K562 (cell line): ENCODE measurements around the gene LRRTM1. TPM values are rescaled to one million over a fixed set of nuclear protein-coding genes. Genes with fewer than 3 reads are reported as not detected.

Experiments
- ZNF133 ChIP-seq: fragments of 250-450 bp; sonication (Bioruptor Pico); IDR thresholded peaks from 2 replicates; pipeline ENCODE4 v1.4.0; 2020; ENCODE audit warnings: mild to moderate bottlenecking
- polyA plus RNA-seq, 8 experiments: library from polyadenylated mRNA; depleted of rRNA in 4 of 8; stranded (reverse) in 5 of 8; unstranded in 3 of 8; fragments of >200 nt; fragmentation: Nextera tagmentation in 2 of 8; fragmentation: Illumina TruSeq in 1 of 8; extraction: Ambion mirVana in 2 of 8; extraction: Trizol in 1 of 8; gene quantifications; 2 replicates each; pipeline versions ENCODE4 v1.2.1 to v1.2.3, GENCODE V29; 2011 to 2014; ENCODE audit warnings: inconsistent platforms in 1 of 8, missing spikeins in 1 of 8
- total RNA-seq, 7 experiments: library from RNA; depleted of rRNA in 6 of 7; stranded (reverse); fragments of >200 nt in 6 of 7; fragmentation: Illumina TruSeq in 2 of 7; extraction: Trizol in 2 of 7; gene quantifications; 2 replicates each; pipeline versions ENCODE4 v1.2.1 to v1.2.3, GENCODE V29; 2011 to 2021; ENCODE audit warnings: low replicate concordance in 1 of 7
- TF ChIP-seq, protein P1 (sequence below): fragments of 450-650 bp; IDR thresholded peaks from 2 replicates; pipeline ENCODE4 v1.6.1; 2016; ENCODE audit warnings: low read depth, mild to moderate bottlenecking, moderate library complexity
- TF ChIP-seq, protein P2 (sequence below): fragments of 450-650 bp; IDR thresholded peaks from 2 replicates; pipeline ENCODE4 v1.6.1; 2014; ENCODE audit warnings: low read depth, mild to moderate bottlenecking, moderate library complexity, borderline replicate concordance
- TF ChIP-seq, protein P3 (sequence below): fragments of 450-650 bp; IDR thresholded peaks from 2 replicates; pipeline ENCODE4 v1.6.1; 2016
- TF ChIP-seq, protein P4 (sequence below): sonication (generic); formaldehyde crosslinking; IDR thresholded peaks from 2 replicates; pipeline ENCODE4 v1.8.0; 2022; ENCODE audit warnings: mild to moderate bottlenecking, missing genetic modification reagents
- TF ChIP-seq, protein P5 (sequence below): IDR thresholded peaks from 2 replicates; pipeline ENCODE4 v1.6.1; 2011; ENCODE audit warnings: borderline replicate concordance, low read depth, mild to moderate bottlenecking, moderate library complexity, low read length; ENCODE audit not compliant: insufficient read depth, poor library complexity, severe bottlenecking

The LRRTM1 gene
- total and polyA plus RNA-seq, 9 of the 15 experiments (the other 6 are each of a cell fraction or from before 2014, with no cell fraction given) = 0.07 to 0.33 (median 0.11) TPM; not detected in 6

DNA sequence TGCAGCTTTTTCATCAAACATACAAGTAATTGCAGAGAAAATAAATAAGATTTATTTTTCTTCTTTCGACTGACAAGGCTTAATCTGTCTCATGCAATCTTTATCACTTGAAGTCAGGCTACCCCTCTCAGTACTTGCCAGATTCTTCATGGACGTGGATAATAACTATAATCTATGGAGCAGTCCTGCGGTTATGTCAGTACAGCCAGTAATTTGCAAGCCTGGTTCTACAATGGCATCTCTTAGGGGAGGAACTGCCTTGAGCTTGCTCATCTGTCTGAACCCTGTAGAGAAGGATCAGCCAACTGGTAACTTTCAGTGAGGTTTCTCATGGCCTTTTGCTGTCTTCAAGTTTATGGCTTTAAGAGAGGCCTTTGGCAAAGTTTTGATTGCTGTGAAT, 35.5 kb upstream of the LRRTM1 start (continued):
- TF ChIP-seq, protein P1, sequence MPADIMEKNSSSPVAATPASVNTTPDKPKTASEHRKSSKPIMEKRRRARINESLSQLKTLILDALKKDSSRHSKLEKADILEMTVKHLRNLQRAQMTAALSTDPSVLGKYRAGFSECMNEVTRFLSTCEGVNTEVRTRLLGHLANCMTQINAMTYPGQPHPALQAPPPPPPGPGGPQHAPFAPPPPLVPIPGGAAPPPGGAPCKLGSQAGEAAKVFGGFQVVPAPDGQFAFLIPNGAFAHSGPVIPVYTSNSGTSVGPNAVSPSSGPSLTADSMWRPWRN = no peak
- TF ChIP-seq, protein P2, sequence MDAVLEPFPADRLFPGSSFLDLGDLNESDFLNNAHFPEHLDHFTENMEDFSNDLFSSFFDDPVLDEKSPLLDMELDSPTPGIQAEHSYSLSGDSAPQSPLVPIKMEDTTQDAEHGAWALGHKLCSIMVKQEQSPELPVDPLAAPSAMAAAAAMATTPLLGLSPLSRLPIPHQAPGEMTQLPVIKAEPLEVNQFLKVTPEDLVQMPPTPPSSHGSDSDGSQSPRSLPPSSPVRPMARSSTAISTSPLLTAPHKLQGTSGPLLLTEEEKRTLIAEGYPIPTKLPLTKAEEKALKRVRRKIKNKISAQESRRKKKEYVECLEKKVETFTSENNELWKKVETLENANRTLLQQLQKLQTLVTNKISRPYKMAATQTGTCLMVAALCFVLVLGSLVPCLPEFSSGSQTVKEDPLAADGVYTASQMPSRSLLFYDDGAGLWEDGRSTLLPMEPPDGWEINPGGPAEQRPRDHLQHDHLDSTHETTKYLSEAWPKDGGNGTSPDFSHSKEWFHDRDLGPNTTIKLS = no peak
- TF ChIP-seq, protein P3, sequence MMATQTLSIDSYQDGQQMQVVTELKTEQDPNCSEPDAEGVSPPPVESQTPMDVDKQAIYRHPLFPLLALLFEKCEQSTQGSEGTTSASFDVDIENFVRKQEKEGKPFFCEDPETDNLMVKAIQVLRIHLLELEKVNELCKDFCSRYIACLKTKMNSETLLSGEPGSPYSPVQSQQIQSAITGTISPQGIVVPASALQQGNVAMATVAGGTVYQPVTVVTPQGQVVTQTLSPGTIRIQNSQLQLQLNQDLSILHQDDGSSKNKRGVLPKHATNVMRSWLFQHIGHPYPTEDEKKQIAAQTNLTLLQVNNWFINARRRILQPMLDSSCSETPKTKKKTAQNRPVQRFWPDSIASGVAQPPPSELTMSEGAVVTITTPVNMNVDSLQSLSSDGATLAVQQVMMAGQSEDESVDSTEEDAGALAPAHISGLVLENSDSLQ = no peak
- no peak for TF ChIP-seq ZNF133 (CRISPR knock-in tag)
- TF ChIP-seq, protein P4, sequence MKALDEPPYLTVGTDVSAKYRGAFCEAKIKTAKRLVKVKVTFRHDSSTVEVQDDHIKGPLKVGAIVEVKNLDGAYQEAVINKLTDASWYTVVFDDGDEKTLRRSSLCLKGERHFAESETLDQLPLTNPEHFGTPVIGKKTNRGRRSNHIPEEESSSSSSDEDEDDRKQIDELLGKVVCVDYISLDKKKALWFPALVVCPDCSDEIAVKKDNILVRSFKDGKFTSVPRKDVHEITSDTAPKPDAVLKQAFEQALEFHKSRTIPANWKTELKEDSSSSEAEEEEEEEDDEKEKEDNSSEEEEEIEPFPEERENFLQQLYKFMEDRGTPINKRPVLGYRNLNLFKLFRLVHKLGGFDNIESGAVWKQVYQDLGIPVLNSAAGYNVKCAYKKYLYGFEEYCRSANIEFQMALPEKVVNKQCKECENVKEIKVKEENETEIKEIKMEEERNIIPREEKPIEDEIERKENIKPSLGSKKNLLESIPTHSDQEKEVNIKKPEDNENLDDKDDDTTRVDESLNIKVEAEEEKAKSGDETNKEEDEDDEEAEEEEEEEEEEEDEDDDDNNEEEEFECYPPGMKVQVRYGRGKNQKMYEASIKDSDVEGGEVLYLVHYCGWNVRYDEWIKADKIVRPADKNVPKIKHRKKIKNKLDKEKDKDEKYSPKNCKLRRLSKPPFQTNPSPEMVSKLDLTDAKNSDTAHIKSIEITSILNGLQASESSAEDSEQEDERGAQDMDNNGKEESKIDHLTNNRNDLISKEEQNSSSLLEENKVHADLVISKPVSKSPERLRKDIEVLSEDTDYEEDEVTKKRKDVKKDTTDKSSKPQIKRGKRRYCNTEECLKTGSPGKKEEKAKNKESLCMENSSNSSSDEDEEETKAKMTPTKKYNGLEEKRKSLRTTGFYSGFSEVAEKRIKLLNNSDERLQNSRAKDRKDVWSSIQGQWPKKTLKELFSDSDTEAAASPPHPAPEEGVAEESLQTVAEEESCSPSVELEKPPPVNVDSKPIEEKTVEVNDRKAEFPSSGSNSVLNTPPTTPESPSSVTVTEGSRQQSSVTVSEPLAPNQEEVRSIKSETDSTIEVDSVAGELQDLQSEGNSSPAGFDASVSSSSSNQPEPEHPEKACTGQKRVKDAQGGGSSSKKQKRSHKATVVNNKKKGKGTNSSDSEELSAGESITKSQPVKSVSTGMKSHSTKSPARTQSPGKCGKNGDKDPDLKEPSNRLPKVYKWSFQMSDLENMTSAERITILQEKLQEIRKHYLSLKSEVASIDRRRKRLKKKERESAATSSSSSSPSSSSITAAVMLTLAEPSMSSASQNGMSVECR (CRISPR knock-in tag) = no peak
- TF ChIP-seq, protein P5, sequence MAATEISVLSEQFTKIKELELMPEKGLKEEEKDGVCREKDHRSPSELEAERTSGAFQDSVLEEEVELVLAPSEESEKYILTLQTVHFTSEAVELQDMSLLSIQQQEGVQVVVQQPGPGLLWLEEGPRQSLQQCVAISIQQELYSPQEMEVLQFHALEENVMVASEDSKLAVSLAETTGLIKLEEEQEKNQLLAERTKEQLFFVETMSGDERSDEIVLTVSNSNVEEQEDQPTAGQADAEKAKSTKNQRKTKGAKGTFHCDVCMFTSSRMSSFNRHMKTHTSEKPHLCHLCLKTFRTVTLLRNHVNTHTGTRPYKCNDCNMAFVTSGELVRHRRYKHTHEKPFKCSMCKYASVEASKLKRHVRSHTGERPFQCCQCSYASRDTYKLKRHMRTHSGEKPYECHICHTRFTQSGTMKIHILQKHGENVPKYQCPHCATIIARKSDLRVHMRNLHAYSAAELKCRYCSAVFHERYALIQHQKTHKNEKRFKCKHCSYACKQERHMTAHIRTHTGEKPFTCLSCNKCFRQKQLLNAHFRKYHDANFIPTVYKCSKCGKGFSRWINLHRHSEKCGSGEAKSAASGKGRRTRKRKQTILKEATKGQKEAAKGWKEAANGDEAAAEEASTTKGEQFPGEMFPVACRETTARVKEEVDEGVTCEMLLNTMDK = no peak
